Endodermal cell (in vitro differentiated cells): ENCODE data around the gene TBRG4. TPM values are rescaled to one million over a fixed set of nuclear protein-coding genes. Genes with fewer than 3 reads are reported as not detected.

Experiments
- DNase-seq: peaks from one replicate; pipeline ENCODE4 v3.0.0-alpha.2; 2017
- H3K27ac ChIP-seq: 2 replicates; pipeline ENCODE4 v1.5.1; 2013; ENCODE audit warnings: mild to moderate bottlenecking, low read depth, low read length, moderate library complexity
- H3K27me3 ChIP-seq: 2 replicates; pipeline ENCODE4 v1.6.1; 2013; ENCODE audit warnings: mild to moderate bottlenecking, low read length, moderate library complexity; ENCODE audit not compliant: insufficient read depth, control insufficient read depth, poor library complexity, severe bottlenecking
- H3K36me3 ChIP-seq: 2 replicates; pipeline ENCODE4 v1.7.0; 2013; ENCODE audit warnings: mild to moderate bottlenecking, low read length, moderate library complexity; ENCODE audit not compliant: control insufficient read depth, insufficient read depth
- H3K4me1 ChIP-seq: one replicate; pipeline ENCODE4 v1.7.0; 2013; ENCODE audit warnings: low read length; ENCODE audit not compliant: control insufficient read depth, insufficient read depth
- H3K4me3 ChIP-seq: 2 replicates; pipeline ENCODE4 v1.5.1; 2013; ENCODE audit warnings: mild to moderate bottlenecking, low read length, moderate library complexity
- H3K9ac ChIP-seq: 2 replicates; pipeline ENCODE4 v1.6.1; 2013; ENCODE audit warnings: mild to moderate bottlenecking, low read length, moderate library complexity; ENCODE audit not compliant: poor library complexity, severe bottlenecking; ENCODE audit errors: extremely low read depth
- H3K9me3 ChIP-seq: 2 replicates; pipeline ENCODE4 v1.6.1; 2013; ENCODE audit warnings: mild to moderate bottlenecking, low read length, moderate library complexity; ENCODE audit not compliant: control insufficient read depth
- H3K27ac Mint-ChIP-seq: 2 replicates; pipeline ENCODE4 v1.8.0; 2020; ENCODE audit warnings: mixed read lengths
- H3K27me3 Mint-ChIP-seq: 2 replicates; pipeline ENCODE4 v1.8.0; 2021; ENCODE audit warnings: mild to moderate bottlenecking, mixed read lengths; ENCODE audit not compliant: insufficient read depth
- H3K36me3 Mint-ChIP-seq: 2 replicates; pipeline ENCODE4 v1.8.0; 2020; ENCODE audit warnings: low read depth, mixed read lengths
- H3K4me1 Mint-ChIP-seq: 2 replicates; pipeline ENCODE4 v1.8.0; 2020; ENCODE audit warnings: mixed read lengths
- H3K4me3 Mint-ChIP-seq: 2 replicates; pipeline ENCODE4 v1.8.0; 2020; ENCODE audit warnings: mild to moderate bottlenecking, moderate library complexity, mixed read lengths
- H3K9me3 Mint-ChIP-seq: 2 replicates; pipeline ENCODE4 v1.8.0; 2020; ENCODE audit warnings: mild to moderate bottlenecking, mixed read lengths
- WGBS, 2 experiments: methylation state at CpG; one replicate each; pipeline versions ENCODE4 v1.1.5 to v1.1.7; 2013; ENCODE audit warnings: missing lambda C conversion rate in 2 of 2, mixed read lengths in 1 of 2; ENCODE audit not compliant: insufficient coverage in 1 of 2, insufficient read length in 1 of 2; 5-methylcytosine and 5-hydroxymethylcytosine counted together
- total RNA-seq, 2 donors: library from RNA; stranded (reverse); fragmentation: NEBNext Ultra II Directional in 1 of 2; extraction: Animal tissue kit (Norgen Biotek cat#: 25700) in 1 of 2; gene quantifications; 2 replicates in 1 of 2; 3 replicates in 1 of 2; pipeline ENCODE4 v1.2.1, GENCODE V29; 2021
- TF ChIP-seq, protein P1 (sequence below): fragments of 200-600 bp; sonication (generic); conservative IDR thresholded peaks from 2 replicates; pipeline ENCODE4 v1.5.0; 2021; ENCODE audit warnings: antibody characterized with exemption, mild to moderate bottlenecking

TBRG4 gene
- total RNA-seq, 2 donors from 2014 or later, result 66.7 to 95.9 TPM

DNA sequence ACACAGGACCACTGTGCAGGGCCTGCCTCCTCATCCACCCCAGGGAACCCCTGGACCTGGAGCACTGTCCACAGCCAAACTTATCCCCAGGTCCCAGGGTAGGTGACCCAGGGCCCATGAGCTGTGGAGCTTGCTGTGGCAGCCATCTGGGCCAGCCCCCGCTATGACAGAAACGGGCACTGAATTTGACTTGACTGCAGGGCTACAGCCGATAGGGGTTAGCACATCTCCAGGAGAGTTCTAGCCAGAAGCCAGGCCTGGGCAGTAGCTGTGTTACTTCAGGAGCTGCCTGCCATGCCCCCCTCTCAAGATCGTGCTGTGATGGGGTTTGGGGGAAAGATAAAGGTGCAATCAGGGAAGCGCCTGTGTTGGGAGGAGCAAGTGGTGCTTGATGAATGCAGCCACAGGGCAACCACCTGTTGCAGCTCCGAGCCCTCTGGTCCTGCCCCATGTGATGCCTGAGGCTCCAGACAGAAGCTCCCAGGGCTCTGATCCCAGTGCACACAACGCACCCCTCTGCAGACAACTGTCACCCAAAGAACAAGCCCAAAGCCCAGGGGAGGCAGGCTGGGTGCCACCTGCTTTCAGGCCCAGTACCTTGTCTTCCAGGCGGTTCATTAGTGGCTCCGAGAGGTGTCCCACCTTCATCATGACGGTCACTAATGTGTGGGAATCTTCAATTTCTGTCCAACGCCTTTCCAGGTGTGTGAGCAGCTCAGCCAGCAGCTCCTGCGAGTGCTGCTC, 6.5 kb downstream of the TBRG4 start:
- H3K4me3 ChIP-seq, result no peak overlapping the region
- WGBS, 2 experiments, result 94 to 99% methylated on average over 8 to 12 of the region's 12 CpGs
- Mint-ChIP-seq H3K27ac (no peak overlapping the region), H3K4me1 (peaks cover 2% of the 10 kb centered on the region), H3K9me3 (no peaks in the 10 kb centered on the region), H3K36me3 (peaks cover 75% of the 10 kb centered on the region), H3K27me3 (no peaks in the 10 kb centered on the region), H3K4me3 (no peak overlapping the region)
- no peak overlapping the region for H3K9ac ChIP-seq
- H3K36me3 ChIP-seq, result peaks cover 90% of the 10 kb centered on the region
- DNase-seq, result peak; percentile 21
- no peaks in the 10 kb centered on the region for H3K27me3 ChIP-seq
- no peaks in the 10 kb centered on the region for H3K9me3 ChIP-seq
- no peak overlapping the region for H3K27ac ChIP-seq
- TF ChIP-seq, protein P1, sequence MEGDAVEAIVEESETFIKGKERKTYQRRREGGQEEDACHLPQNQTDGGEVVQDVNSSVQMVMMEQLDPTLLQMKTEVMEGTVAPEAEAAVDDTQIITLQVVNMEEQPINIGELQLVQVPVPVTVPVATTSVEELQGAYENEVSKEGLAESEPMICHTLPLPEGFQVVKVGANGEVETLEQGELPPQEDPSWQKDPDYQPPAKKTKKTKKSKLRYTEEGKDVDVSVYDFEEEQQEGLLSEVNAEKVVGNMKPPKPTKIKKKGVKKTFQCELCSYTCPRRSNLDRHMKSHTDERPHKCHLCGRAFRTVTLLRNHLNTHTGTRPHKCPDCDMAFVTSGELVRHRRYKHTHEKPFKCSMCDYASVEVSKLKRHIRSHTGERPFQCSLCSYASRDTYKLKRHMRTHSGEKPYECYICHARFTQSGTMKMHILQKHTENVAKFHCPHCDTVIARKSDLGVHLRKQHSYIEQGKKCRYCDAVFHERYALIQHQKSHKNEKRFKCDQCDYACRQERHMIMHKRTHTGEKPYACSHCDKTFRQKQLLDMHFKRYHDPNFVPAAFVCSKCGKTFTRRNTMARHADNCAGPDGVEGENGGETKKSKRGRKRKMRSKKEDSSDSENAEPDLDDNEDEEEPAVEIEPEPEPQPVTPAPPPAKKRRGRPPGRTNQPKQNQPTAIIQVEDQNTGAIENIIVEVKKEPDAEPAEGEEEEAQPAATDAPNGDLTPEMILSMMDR, result no peak
- H3K4me1 ChIP-seq, result no peaks in the 10 kb centered on the region

DNA sequence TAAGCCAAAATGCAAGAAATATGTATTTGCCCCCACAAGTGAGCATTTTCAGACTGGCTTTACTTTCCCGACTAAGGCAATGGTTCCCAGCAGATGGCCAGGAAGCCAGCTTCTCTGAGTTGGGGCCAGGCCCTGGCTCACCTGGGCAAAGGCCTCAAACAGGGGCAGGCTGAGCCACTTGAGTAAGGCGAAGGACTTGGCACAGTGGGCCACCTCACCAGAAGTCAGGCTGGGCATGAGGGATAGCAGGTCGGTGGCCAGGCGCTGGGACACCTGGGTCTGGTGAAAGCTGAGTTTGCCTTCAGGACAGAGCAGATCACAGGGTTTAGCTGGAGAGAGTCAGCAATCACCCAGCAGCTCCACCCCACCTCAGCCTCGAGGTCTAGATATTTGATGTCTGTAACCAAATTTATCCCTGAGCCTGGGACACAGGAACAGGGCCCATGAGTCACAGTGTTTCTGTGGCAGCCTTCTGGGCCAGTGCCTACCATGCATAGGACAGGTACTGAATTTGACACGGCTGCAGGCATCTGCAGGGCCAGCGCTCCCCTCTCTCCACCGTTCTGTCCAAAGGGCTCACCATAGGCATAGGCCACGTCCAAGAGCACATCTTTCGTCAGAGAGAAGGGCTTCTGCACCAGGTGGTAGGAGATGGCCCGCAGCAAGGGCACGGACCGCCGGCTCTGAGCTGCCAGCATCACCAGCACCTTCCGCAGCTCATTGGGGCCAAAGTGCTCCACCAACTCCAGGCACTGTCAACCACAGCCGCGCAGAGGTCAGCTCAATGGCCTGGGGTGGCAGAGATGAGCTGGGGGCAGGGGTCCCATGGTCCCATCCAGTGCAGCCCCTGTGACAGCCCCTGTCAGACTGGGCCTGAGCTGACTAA, 7.3 kb downstream of the TBRG4 start:
- DNase-seq, result peak; percentile 18
- H3K27me3 ChIP-seq, result no peaks in the 10 kb centered on the region

More for the DNA sequence above, 7.3 kb downstream of the TBRG4 start:
- no peaks in the 10 kb centered on the region for H3K4me1 Mint-ChIP-seq
- TF ChIP-seq, protein P1, result no peak
- Histone ChIP-seq H3K36me3 (peaks cover 96% of the 10 kb centered on the region), H3K9ac (no peak overlapping the region), H3K9me3 (no peaks in the 10 kb centered on the region), H3K4me3 (no peak overlapping the region), H3K27ac (no peak overlapping the region), H3K4me1 (no peaks in the 10 kb centered on the region)
- H3K4me3 Mint-ChIP-seq, result no peak overlapping the region
- H3K9me3 Mint-ChIP-seq, result no peaks in the 10 kb centered on the region
- peaks cover 76% of the 10 kb centered on the region for H3K36me3 Mint-ChIP-seq
- H3K27me3 Mint-ChIP-seq, result no peaks in the 10 kb centered on the region
- H3K27ac Mint-ChIP-seq, result no peak overlapping the region
- 96 to 97% methylated on average over 13 to 17 of the region's 17 CpGs for WGBS, 2 experiments
